ENCODE measurements around the gene MTCH2.

GRCh38 chr11:47606731-47607130 is 35.6 kb downstream of the MTCH2 start:
- TF ChIP-seq, protein P1, sequence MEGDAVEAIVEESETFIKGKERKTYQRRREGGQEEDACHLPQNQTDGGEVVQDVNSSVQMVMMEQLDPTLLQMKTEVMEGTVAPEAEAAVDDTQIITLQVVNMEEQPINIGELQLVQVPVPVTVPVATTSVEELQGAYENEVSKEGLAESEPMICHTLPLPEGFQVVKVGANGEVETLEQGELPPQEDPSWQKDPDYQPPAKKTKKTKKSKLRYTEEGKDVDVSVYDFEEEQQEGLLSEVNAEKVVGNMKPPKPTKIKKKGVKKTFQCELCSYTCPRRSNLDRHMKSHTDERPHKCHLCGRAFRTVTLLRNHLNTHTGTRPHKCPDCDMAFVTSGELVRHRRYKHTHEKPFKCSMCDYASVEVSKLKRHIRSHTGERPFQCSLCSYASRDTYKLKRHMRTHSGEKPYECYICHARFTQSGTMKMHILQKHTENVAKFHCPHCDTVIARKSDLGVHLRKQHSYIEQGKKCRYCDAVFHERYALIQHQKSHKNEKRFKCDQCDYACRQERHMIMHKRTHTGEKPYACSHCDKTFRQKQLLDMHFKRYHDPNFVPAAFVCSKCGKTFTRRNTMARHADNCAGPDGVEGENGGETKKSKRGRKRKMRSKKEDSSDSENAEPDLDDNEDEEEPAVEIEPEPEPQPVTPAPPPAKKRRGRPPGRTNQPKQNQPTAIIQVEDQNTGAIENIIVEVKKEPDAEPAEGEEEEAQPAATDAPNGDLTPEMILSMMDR (IDR thresholded peaks at IDR 0.05) = no peak
- no peak for TF ChIP-seq EZH2 (IDR thresholded peaks at IDR 0.05; ENCODE audit: borderline replicate concordance, insufficient read depth, low read depth, low read length, poor library complexity, severe bottlenecking)
